Ammon's horn (tissue), 1 donor: Measurements from ENCODE around the gene DDX23.
"Not testable (repeated sequence)": the region's sequence is repeated elsewhere in the genome, so short reads cannot be mapped to it uniquely, and the experiment has no call there.

Source experiments
- DNase-seq: peaks from one replicate; pipeline ENCODE4 v3.0.0-alpha.2; 2016; ENCODE audit warnings: low spot score

DDX23 gene

DNA sequence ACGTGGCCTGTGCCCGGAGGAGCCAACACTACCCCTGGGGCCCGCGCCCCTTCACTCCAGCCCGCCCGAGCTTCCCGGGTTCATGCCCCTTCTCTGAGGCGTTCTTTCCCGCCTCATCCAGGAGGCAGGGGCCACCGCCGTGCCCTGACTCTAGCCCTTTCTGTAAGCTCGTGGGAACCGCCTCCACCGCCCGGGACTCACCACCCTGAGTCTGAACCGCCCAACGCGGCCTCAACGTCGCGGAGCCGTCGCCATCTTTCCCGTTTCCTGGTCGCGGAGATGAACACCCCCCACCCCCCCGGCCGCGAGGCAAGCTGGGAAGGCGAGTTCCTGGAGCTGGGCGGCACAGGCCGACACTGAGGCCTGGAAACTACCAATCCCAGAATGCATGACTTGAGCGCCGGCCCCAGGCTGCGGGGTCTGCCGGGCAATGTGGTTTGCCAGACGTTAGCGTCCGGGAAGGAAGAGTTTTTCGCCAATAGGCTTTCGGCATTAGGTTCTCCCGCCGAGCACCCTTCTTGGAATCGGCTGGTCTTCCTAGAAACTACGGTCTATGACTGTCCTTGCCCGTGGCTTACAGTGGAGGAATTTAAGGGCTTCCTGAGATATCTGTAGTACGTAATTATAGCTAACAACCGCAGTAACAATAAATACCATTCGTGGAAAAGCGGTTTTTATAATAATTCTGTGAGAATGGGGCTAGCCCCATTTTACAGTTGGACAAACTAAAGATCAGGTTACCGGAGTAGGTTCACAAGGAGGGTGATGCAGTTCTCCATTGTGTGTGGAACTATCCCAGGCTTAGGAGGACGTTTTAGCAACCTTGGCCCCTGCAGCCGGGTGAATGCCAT lies at the start of gene DDX23:
DDX23 (minus strand) TSS at position 281 of the 851 bp plus-strand sequence. CDS start 6,381 bp downstream, outside the sequence.
- peak; percentile 98 for DNase-seq

DNA sequence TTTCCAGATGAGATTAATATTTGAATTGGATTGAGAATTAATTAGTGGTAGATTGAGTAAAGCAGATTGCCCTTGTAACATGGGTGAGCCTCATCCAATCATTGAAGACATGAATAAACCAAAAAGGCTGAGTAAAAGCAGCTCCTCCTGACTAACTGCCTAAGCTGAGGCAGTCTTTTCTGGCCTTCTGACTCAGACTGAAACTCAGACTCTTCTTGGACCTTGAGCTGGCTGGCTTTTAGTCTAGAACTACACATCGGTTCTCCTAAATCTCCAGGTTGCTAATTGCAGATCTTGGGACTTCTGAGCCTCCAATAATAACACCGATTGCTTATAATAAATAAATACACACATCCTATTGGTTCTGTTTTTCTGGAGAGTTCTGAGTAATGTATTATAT lies 49.3 kb upstream of the DDX23 start:
- DNase-seq, result no peak

DNA sequence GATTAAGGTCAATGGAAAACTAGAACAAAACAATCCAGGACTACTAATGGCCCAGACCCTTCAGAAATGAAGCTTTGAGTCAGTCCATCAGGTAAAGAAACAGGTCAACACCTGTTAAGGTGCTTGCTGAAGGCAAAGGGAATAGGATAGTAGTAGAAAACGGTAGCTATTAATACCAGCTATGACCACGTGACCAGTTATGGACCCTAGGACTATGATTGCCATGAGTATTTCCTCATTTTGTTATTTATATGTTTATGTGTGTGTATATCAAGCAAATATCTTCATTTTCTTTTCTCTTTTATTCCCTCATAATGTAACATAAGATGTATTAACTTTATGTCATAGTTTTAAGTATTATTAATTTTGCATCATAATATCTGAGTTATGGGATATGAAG lies 47.7 kb upstream of the DDX23 start:
- DNase-seq, result no peak

DNA sequence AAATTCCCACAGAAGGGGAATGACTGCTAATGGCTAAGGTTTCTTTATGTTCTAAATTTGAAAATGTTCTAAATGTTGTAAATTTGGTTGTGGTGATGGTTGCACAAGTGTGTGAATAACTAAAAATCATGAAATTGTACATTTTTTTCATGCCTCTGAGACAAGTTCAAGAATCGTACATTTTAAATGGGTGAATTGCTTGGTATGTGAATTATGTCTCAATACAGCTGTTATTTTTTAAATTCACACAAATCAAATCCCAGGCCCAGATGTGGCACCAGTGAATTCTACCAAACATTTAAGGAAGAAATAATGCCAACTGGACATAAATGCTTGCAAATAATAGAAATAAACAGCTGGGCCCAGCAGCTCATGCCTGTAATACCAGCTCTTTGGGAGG lies 42.3 kb upstream of the DDX23 start:
- no peak for DNase-seq

DNA sequence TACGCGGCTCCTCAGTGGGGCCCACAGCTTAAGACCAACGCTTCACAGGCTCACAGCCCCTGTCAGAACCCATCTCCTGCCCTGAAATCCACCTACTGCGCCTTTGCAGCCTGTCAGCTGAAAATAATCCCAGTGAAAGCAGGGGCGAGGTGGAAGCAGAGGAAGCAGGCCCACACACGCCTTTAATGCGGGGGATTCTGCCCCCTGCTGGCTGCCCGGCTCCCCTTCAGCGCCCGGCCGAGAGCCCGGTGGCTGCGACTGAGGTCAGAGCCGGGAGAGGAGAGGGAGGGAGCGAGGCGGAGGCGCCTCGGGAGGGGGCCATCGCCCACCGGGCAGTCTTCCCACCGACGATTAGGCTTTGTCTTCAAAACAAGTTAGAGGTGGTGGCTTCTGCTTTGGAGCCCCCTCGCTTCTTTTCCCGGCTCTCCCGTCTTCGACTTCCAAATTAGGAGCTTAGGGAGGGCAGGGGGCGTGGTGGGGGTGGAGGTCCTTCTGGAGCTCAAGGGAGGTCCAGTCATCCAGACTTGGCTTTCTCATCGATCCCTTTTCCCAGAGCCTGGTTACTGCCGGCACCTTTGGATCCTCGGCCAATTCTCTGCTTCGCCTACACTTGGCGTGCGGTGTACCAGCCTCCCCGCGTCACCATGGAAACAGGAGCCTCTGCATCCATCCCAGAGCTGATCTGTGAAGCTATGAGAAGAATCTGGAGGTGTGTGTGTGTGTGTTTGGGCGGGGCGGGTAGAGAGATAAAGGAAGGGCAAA lies 38.9 kb upstream of the DDX23 start:
- DNase-seq, result peak; percentile 88

DNA sequence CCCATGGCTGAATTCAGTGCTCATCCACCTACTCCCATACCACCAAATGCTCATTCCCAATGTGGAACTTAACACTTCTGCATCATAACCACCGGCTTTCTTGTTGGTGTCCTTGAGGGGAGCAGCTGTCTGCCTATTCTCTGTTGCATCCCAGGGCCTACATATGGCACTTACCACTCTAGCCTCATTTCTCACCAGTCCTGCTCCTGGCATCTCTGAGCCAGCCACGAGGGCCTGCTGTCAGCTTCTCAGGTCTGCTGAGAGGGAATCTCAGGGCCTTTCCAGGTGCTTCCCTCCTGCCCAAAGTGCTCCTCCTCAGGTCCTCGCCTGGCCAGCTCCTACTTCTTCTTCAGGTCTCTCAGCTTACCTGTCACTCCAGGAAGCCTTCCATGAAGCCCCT lies 37.7 kb upstream of the DDX23 start:
- DNase-seq, result no peak

DNA sequence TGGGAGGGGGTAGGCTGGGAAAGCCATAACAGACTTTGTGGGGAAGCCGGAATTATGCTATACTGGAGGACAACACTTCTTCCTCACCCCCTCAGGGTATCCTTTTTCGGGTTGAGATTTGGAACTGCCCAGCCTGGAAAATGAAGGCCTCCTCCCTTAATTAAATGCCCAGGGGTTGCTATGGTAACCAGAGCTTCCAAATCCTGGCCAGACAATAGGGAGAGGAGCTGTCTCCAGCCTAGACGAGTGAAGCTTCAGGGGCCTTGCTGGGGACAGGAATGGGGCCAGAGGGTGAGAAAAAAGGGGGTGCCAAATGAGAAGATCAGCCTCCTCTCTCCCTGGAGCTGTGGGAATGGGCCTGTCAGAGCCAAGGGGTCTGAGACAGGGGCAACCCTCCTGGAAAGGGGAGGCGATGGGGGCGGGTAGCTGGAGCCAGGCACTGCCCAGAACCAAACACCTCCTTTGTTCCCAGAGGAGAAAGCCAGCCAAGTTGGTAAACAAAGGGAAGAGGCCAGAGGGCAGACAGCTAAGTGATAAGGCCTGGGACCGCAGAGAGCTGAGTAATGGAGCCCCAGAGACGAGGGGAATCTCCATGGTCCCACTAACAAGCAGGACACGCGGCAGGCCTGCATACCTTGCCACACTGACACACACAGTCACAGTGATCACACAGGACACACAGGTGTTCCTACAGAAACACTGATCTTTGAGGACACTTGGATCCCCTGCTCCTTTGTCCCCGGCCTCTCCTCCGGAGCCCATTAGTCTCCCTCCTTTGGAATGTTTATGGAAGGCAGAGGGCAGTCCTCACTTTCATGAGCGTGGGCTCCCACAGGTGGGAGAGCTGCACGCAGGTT lies 31.6 kb upstream of the DDX23 start:
- DNase-seq, result no peak

DNA sequence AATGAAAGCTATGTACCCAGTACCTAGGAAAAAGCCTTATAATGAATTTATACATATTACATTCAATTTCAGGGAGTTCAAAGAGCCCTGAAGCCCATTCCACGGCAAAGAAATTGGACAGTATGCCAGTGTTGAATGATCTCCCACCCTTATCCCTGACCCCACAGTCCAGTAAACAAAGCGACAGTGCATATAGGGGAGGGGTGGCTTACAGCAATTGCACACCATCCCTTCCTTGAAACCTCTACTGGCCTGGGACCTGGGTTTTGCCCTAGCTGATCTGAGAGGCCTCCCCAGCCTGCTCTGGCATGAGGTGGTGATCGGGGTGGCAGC lies 31.0 kb upstream of the DDX23 start:
- DNase-seq, result no peak

DNA sequence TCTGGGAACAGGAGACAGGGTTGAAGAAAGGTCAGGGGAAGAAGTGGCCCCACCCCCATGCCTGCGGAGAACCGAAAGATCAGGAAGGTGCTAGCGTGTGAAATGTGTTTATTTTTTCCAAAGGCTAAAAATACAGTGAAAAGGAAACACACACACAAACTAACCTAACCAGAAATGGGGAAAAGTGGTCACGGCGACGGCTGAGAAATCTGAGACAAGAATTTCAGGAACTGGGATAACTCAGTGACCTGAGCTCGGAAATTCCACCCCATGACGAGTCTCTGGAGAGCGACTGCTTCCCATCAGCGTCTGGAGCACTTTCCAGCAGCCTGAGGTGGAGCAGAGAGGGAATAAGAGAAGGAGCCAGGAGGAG lies 30.3 kb upstream of the DDX23 start:
- no peak for DNase-seq

DNA sequence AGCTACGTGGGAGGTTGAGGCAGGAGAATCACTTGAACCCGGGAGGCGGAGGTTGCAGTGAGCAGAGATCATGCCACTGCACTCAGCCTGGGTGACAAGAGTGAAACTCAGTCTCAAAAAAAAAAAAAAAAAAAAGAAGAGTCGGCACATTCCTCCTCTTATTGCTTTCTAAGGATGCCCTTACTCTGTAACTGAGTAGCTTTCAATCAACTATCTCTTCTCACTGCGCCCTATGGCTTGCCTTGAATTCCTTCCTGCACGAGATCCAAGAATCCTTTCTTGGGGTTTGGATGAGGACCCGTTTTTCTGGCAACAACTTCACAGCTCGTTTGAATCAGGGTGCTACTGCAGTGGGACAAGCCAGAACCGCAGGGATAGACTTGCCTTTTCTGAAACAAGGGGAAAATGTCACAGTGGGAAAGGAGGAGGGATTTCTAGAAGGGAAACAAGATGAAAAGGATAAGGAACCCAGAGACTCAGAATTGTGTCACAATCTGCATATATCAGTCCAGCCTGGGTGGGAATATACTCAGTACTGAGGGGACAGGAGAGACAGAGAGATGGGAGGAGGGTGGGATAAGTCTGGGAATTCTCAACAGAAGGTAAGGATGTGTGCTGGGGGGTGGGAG lies 29.8 kb upstream of the DDX23 start:
- DNase-seq, result no peak

DNA sequence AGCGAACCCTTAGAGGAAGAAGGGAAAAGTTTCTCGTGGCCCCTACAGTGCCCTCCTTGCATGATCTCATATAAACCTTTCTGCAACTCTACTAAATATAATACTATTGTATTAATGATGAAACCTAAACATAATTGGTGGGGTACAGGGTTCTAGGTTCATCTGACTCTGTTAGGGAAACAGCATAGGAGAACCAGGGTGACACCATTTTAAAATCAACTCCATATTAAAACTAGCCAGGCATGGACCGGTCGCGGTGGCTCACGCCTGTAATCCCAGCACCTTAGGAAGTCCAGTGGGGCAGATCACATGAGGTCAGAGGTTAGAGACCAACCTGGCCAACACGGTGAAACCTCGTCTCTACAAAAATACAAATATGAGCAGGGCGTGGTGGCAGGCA lies 28.7 kb upstream of the DDX23 start:
- no peak for DNase-seq

DNA sequence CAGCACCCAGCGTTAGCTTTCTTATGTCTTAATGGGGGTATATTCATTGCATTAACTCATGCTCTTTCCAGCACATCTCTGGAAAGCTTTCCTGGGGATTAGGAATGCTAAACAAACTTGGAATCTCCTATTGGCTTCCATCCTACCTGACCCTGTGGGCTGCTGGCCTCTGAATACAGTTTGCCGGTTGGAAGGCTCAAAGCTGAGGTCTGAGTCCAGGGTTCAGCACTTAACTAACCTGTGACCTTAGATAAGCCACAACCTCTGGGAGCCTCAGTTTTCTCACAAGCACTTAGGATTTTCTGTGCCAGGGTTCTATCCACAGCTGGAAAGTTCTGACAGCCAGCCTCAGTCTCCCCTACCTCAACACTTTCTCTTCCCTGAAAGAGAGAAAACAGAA lies 26.6 kb upstream of the DDX23 start:
- no peak for DNase-seq

DNA sequence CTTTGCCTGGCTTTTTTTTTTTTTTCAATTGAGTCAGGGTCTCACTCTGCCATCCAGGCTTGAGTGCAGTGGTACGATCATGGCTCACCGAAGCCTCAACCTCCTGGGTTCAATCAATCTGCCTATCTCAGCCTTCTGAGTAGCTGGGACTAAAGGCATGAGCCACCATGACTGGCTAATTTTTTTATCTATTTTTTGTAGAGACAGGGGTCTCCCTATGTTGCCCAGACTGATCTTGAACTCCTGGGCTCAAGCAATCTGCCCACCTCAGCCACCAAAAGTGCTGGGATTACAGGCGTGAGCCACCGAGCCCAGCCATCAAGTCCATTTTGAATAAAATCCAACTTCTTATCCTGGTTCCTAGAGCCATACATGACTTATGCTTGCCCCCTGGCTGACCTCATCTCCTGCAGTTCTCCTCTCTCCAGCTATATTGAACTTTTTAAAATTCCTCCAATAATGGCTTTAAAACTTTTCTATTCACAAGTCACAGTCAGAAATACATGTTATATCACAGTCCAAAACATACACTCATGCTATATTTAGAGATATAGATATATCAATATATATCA lies 24.1 kb upstream of the DDX23 start:
- DNase-seq, result no peak

DNA sequence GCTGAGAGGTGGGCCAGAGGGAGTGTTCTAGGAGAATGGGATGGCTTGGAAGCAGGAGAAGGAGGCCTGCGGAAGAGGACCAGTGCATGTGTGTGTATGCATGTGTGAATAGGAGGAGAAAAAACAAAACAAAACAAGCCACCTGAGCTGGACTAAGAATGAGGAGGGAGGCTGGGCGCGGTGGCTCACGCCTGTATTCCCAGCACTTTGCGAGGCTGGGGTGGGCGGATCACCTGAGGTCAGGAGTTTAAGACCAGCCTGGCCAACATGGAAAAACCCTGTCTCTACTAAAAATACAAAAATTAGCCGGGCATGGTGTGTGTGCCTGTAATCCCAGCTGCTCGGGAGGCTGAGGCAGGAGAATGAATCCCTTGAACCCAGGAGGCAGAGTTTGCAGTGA lies 21.6 kb upstream of the DDX23 start:
- not testable (repeated sequence) for DNase-seq

DNA sequence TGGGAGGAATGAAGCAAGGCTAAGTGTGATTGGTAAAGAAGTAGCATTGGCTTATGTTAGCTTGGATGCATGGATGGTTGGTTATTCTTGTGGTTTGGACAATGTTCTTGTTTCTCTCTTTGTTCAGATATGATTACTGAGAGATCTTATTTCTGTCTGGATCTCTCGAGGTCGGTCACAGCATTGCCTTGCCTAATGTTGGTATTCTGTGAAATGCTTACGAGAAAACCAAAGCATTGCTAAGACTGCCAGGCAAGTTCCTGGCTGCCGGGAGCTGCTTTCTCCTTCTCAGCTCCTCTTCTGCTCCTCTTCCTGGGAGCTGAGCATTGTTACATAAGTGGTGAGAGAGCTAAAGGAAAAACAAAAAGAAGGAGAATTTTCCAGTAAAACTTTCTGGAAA lies 21.1 kb upstream of the DDX23 start:
- no peak for DNase-seq

DNA sequence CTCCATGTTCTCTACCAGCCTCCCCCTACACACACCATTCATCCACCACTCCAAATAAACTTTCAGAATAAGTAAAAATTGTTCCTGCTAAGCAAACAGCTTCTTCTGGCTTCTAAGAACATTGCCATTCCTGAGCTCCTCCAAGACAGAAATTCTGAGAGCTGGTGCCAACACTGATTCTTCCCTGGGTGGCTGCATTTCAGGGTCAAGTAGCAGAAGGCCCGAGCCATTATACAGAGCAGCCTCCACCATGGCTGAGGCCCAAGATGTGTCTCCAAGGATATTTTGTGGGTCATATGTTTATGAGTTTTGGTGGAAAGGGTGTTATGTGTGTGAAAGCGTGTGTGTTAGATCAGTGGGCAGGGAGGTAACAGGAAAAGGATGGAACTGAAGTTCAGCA lies 17.2 kb upstream of the DDX23 start:
- no peak for DNase-seq

DNA sequence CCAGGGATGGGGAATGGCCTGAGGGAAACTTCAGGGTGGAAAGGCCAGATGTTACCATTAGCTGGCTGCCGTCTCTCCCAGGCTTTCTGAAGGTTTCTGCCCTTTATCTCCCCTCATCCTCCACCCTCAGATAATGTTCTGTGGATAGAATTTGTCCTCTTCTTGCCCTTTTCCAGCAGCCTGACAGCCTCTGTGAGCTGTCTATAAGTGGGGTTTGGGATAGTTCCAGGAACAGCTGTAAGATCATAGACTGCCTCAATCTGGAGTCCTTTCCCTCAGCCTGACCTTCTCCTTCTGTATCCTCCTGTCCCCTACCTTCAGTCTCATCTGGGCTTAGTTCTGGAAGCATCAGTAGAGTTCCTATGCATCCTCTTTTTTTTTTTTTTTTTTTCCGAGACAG lies 16.5 kb upstream of the DDX23 start:
- DNase-seq, result no peak

DNA sequence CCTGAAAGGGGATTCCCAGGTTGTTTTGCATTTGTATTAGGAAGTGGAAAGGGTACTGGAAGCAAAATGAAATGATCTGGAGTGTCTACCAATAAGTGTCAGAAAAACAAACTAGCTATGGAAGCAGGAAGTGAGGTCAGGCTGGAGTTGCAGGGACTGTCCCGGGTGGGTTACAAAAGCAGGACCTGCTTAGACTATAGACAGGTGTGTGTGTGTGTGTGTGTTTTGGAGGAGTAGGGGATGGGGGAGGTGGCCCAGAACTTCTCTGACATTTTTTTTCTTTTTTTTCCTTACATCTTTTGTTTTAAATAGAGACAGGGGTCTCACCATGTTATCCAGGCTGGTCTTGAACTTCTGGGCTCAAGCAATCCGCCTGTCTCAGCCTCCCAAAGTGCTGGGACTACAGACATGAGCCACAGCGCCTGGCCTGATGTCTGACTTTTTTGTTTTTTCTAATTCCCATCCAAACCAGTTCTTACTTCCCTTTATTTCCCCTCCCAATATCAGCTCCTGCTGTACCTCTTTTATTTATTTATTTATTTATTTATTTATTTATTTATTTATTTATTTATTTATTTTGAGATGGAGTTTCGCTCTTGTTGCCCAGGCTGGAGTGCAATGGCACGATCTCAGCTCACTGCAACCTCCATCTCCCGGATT lies 14.2 kb upstream of the DDX23 start:
- DNase-seq, result no peak

DNA sequence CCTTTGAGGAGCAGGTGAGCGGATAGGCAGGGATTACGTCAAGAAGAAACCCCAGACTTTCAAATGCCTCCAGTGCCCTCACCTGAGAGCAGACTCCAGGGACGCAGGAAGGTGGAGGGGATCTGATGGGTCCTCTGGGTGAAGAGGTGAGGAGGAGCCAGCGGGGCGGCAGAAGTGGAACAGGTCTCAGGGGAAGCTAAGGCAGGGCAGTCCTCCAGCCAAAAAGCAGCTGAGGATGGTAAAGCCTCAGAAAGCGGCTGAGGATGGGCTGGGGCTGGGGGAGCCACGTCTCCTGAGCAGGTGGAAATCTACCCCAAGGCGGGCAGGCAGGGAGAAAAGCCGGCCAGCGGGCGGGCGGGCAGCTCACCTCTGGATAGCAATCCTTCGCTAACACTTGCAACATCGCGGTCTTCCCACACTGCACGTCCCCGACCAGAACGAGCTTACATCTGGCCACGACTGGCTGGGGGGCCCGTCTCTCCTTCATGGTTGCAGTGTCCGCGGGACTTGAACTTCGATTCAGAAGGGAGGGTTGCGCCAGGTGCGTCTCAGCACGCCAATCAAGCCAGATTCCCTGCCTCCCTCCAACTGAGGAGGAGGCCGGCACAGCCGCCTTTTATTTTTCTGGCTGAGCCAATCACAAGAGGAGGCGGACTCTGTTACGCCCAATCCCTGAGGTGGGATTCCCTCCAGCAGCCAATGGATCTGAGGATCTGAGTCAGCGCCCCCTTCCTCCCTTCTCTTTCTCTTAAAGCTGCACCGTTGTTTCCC lies 13.5 kb upstream of the DDX23 start, which contains the start of gene RND1:
RND1 (minus strand) TSS at position 590 of the 771 bp plus-strand sequence; CDS start at position 487, 103 bp downstream.
- peak; percentile 95 for DNase-seq

DNA sequence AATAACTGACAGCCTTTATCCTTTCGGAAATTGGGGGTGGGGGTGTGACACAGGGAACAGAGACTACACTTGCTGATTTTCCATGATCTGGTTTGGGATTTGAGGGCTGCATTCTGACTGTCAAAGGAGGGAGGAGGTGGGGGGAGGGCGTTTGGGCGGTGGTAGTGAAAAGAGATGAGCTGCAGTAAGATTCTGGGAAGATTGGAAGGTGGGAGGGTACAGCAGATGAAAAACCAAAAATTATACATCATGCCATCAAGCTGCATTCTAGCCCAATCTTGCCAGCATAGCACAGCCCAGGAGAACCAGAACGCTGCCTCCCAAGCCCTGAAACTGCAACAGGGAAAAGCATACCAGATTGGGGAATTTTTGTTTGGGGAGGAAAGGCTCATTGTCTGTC lies 11.3 kb upstream of the DDX23 start:
- DNase-seq, result peak; percentile 39
